ENCODE data around the gene H1-8.

- no peak for TF ChIP-seq POLR2A (IDR thresholded peaks at IDR 0.05)
- no peak for TF ChIP-seq CTCF (IDR thresholded peaks at IDR 0.05)
Measured at GRCh38 chr3:129533406-129533805, 9.6 kb upstream of the H1-8 start.
